ENCODE results near the gene RBFOX2.

GRCh38 chr22:35688913-35689675 lies 339.5 kb downstream of the RBFOX2 start:
- TF ChIP-seq POLR2AphosphoS5 (IDR thresholded peaks at IDR 0.05): no peak
- TF ChIP-seq CTCF (IDR thresholded peaks at IDR 0.05 in 8 of 11, conservative IDR thresholded peaks at IDR 0.05 in 3 of 11): no peak
